Stimulated activated CD8-positive, alpha-beta memory T cell treated with anti-CD3 and anti-CD28 coated beads, Interleukin-7, amount 100 ng/mL, for 1 hour (primary cell): Measurements from ENCODE around the gene PKHD1.

Experiments
- DNase-seq, 2 donors: peaks; one replicate each; pipeline ENCODE4 v3.0.0-alpha.2; 2020; ENCODE audit warnings: low read depth in 2 of 2

The PKHD1 gene

GRCh38 chr6:51812231-51812630 lies 275.2 kb downstream of the PKHD1 start:
- DNase-seq: no peak

GRCh38 chr6:51805517-51805916 lies 281.9 kb downstream of the PKHD1 start:
- DNase-seq: no peak

GRCh38 chr6:51800603-51801002 lies 286.8 kb downstream of the PKHD1 start:
- no peak for DNase-seq

GRCh38 chr6:51793393-51793792 lies 294.0 kb downstream of the PKHD1 start:
- DNase-seq: no peak

GRCh38 chr6:51792273-51793030 lies 295.0 kb downstream of the PKHD1 start:
- DNase-seq: no peak

GRCh38 chr6:51790946-51791345 lies 296.5 kb downstream of the PKHD1 start:
- no peak for DNase-seq

- no peak for DNase-seq
Measured at GRCh38 chr6:51788121-51788520, 299.3 kb downstream of the PKHD1 start.

- no peak for DNase-seq
Measured at GRCh38 chr6:51778666-51779065, 308.7 kb downstream of the PKHD1 start.

- no peak for DNase-seq
Measured at GRCh38 chr6:51777618-51778017, 309.8 kb downstream of the PKHD1 start.

GRCh38 chr6:51775942-51776860 lies 311.2 kb downstream of the PKHD1 start:
- no peak for DNase-seq

- no peak for DNase-seq
Measured at GRCh38 chr6:51768087-51768486, 319.3 kb downstream of the PKHD1 start.

- no peak for DNase-seq
Measured at GRCh38 chr6:51765230-51765629, 322.2 kb downstream of the PKHD1 start.

- no peak for DNase-seq
Measured at GRCh38 chr6:51753635-51754034, 333.8 kb downstream of the PKHD1 start.

- DNase-seq: no peak
Measured at GRCh38 chr6:51743999-51744398, 343.4 kb downstream of the PKHD1 start.

- DNase-seq: no peak
Measured at GRCh38 chr6:51740658-51741057, 346.8 kb downstream of the PKHD1 start.

- DNase-seq: no peak
Measured at GRCh38 chr6:51738614-51739013, 348.8 kb downstream of the PKHD1 start.

GRCh38 chr6:51737580-51738360 lies 349.6 kb downstream of the PKHD1 start:
- DNase-seq: no peak

- no peak for DNase-seq
Measured at GRCh38 chr6:51725155-51725554, 362.3 kb downstream of the PKHD1 start.

- DNase-seq: no peak
Measured at GRCh38 chr6:51720327-51720726, 367.1 kb downstream of the PKHD1 start.

- no peak for DNase-seq
Measured at GRCh38 chr6:51719297-51719696, 368.1 kb downstream of the PKHD1 start.

- DNase-seq: no peak
Measured at GRCh38 chr6:51718533-51718932, 368.9 kb downstream of the PKHD1 start.

- DNase-seq: no peak
Measured at GRCh38 chr6:51717477-51717876, 369.9 kb downstream of the PKHD1 start.
